Stimulated activated CD4-positive, alpha-beta T cell treated with anti-CD3 and anti-CD28 coated beads, Interleukin-15, amount 100 ng/mL, for 24 hours (primary cell): ENCODE measurements around the gene RHOT2.
A peak's percentile ranks its signal among the peaks of the same experiment; 100 is the strongest.

Source experiments
- DNase-seq: peaks from one replicate; pipeline ENCODE4 v3.0.0-alpha.2; 2020

RHOT2 gene

GRCh38 chr16:667780-668518, at the start of gene RHOT2:
TSS of gene RHOT2 (plus strand) at chr16:668132. CDS start at chr16:668200, 68 bp downstream.
- peak; percentile 97 for DNase-seq

- no peak for DNase-seq
Measured at GRCh38 chr16:619476-620100, 48.3 kb upstream of the RHOT2 start.

DNA sequence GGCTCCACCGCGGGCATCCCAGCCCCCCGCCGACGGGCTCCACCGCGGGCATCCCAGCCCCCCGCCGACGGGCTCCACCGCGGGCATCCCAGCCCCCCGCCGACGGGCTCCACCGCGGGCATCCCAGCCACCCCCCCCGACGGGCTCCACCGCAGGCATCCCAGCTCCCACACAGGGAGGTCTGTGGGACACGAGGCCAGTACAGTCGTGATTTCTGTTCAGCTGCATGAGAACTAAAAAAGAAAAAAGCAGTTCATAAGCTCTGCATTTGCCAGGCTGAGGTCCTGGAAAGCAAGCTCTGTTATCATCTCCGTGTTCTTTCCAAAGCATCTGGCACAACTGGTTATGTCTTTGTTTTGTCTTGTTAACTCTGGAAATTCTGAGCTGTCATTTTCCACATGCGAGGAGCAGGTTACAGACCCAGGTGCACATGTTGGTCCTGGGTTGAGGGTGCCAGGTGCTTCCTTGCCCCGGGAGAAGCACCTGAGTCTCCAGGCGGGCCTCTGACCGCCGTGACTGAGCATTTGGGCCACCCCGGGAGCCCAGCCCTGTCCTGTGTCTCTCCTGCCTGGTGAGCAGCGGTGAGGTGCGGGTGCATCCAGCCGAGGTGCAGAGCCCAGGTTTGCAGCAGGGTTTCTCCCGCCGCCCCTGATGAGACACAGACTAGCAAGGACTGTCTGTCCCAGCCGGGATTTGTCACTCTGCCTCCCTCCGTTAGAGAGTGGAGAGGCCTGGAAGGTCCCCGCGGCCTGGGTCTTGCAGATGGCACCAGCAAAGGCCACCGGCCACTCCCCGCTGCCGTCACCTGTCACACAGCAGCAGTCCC, 47.0 kb upstream of the RHOT2 start:
- DNase-seq: no peak

DNA sequence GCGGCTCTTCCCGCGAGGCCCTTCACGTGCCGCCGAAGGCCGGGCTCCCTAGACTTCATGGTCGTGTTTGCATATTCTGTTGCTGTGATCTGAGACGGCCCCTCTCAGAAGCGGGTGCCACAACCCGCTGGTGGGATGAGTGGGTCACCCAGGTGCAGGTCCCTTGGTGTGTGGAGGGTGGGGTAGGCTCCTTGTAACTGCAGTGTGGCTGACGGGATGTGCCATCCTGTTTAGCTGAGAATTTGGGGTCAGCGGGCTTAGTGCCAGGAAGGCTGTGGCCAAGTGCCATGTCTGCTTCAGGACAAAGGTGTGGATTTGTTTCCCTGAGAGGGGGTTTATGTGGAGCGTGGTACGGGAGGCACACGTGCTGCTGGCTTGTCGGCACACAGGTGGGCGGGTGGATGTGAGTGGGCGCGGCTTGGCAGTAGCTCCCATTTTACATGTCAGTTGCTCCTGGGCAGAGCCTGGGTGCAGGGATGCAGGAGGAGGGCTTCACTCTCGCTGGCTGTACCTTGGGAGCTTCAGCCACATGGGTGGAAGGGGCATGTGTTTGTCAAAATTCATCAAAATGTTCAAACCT, 46.3 kb upstream of the RHOT2 start:
- DNase-seq: no peak

DNA sequence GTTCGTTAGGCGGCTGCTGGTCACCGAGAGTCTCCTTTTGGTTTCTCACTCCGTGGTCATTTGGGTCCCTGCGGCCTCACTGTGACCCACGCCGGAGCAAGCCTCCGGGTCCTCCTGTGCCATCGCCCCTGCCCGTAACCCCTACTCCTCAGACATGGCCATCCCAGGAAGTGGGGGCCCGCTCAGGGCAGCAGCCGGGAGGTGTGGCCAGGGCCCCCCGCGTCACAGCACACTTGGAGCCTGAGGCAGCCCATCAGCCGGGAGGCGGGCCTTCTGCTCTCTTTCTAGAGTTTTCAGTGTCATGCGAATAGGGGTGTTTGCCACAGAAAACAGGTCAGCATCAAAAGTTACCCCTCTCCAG, 45.0 kb upstream of the RHOT2 start:
- no peak for DNase-seq

- DNase-seq: no peak
Measured at GRCh38 chr16:624526-625070, 43.3 kb upstream of the RHOT2 start.

DNA sequence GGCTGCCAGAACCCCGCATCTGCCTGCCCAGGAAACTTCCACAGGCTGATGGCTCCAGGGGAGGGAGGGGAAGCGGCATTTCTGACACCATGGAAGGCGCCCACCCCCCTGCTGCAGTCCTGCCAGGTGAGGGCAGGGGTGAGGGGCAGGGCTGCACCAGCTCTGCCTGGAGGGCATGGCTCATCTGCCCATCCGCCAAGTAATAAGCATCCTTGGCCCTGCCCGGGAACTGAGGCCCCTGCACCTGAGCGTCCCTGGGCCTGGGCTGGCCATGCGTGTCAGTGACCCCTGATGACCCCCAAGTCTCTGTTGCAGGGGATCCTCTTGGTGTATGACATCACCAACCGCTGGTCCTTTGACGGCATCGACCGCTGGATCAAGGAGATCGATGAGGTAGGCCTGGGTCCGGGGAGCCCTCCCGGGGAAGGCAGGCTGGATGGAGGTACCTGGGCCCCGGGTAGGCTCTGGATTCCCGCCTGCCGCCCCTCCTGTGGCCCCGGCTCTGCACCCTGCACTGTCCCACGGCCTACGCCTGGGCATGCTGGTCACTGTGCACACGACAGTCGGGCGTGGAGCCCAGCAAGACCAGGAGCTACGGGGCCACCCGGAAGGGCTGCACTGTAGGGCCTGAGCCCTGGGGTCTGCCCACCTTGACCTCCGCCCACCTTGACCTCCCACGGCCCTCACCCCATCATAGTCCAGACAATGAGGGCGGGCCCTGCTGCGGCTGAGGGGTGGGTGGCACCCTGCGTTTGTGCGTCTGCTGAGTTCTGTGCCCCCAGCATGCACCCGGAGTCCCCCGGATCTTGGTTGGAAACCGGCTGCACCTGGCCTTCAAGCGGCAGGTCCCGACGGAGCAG, 42.6 kb upstream of the RHOT2 start:
- no peak for DNase-seq

DNA sequence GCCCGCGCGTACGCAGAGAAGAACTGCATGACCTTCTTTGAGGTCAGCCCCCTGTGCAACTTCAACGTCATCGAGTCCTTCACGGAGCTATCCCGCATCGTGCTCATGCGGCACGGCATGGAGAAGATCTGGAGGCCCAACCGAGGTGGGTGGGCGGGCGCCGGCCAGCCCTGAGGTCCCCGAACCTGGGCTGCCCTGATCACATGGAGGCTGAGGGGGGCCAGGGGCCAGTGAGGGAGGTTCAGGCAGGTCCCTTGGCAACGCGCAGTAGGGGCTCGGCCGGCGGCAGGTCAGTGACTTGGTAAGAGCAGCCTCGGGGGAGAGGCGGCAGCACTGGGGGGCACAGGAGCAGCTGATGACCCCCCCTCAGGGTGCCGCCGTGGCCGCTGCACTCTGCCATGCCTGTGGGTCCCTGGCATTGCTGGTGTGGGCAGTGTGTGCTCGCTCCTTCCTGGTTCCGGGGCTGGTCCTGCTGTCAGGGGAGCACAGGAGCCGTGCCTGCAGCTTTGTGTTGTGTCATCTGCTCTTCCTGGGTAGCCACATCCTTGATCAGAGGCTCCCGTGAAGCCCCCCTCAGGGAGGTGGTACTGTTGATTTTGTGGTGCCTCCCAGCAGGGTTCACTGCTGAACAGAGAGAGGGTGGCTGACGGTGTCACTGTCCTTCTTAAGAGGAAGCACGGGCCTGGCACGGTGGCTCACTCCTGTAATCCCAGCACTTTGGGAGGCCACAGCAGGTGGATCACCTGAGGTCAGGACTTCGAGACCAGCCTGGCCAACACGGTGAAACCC, 41.8 kb upstream of the RHOT2 start:
- no peak for DNase-seq

DNA sequence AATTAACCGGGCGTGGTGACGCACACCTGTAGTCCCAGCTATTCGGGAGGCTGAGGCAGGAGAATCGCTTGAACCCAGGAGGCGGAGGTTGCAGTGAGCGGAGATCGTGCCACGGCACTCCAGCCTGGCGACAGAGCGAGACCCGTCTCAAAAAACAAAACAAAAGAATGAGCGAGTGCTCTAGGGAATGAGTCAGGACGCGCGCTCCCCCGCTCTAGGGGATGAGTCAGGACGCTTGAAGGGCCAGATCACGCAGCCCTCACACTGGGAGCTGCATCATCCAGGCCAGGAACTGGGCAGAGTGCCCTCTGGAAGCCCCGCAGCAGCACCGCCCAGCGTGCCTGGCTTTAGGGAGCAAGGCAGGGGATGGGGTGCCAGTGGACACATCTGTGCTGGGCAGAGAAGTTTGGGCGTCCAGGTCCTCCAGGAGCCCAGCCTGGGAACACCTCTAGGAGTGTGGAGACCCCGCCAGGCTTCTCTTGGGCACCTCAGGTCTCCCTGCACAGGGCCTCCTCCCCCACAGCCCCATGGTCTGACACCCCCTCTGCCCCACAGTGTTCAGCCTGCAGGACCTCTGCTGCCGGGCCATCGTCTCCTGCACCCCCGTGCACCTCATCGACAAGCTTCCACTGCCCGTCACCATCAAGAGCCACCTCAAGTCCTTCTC, 41.0 kb upstream of the RHOT2 start:
- DNase-seq: no peak

DNA sequence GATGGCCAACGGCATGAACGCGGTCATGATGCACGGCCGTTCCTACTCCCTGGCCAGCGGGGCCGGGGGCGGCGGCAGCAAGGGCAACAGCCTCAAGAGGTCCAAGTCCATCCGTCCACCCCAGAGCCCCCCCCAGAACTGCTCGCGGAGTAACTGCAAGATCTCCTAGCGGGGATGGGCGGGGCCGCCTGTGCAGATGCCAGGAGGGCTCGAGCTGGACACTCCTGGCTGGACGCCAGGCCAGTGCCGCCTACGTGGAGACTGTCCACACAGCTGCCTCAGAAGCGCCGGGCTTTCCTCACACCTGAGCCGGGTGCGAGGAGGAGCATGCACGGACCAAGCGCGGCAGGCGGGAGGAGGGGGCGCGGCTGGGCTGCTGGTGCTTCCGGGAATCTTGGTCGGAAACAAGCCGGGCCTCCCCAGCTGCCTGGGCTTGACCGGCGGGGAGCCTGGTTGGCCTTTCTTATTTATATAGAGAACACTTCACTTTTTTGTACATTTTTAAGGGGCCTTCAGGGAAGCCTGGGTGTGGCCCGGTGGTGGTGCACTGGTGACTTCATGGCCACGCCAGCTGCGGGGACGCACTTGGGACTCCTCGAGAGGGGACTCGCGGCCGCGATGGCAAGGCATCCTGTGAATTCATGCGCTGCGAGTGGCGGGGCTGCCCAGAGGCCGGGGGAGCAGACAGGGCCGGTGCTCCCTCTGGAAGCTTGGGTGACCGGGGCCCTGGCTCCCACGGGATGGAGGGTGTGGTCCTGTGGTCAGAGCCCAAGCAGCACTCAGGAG, 40.3 kb upstream of the RHOT2 start:
- no peak for DNase-seq

GRCh38 chr16:628321-629061, 39.4 kb upstream of the RHOT2 start:
- DNase-seq: no peak

GRCh38 chr16:629185-629832, 38.6 kb upstream of the RHOT2 start:
- no peak for DNase-seq

DNA sequence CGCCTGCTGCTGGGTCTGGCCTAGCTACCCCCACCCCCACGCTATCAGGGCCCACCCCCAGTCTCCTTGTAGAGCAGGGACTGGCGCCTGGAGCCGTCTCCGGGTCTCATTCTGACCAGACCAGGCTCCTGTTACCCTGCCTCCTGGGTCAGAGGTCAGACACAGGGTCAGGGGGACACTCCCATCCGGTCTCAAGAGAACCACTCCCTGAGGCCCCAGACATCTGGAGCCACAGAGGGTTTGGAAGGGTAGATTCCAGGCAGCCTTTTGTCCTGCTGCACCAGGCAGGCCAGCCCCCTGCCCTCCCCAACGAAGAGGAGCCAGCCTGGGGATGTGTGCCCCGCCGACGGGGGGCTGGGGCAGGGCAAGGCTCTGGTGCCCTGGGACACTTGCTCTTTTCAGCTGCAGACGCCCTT, 38.1 kb upstream of the RHOT2 start:
- DNase-seq: no peak

- DNase-seq: no peak
Measured at GRCh38 chr16:630249-630814, 37.6 kb upstream of the RHOT2 start.

GRCh38 chr16:630815-631405, 37.0 kb upstream of the RHOT2 start, which contains the start of gene WFIKKN1:
TSS of gene WFIKKN1 (plus strand) at chr16:630985. CDS start at chr16:631254, 269 bp downstream.
- no peak for DNase-seq

DNA sequence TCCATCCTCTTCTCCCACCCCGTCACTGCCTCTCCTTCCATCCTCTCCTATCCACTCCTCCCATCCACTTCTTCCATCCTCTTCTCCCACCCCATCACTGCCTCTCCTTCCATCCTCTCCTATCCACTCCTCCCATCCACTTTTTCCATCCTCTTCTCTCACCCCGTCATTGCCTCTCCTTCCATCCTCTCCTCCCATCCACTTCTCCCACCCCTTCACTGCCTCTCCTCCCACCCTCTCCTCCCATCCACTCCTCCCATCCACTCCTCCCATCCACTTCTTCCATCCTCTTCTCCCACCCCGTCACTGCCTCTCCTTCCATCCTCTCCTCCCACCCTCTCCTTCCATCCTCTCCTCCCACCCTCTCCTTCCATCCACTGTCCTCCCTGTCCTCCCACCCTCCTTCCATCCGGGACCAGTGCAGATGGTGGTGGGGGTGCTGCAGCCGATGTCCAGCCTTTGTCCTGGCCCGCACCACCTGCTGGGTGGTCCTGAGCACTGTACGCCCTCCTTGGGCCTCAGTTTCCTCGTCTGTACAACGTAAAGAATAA, 36.0 kb upstream of the RHOT2 start:
- no peak for DNase-seq
